ENCODE results near the gene TJAP1.
A peak's percentile ranks its signal among the peaks of the same experiment; 100 is the strongest.

TJAP1 gene

DNA sequence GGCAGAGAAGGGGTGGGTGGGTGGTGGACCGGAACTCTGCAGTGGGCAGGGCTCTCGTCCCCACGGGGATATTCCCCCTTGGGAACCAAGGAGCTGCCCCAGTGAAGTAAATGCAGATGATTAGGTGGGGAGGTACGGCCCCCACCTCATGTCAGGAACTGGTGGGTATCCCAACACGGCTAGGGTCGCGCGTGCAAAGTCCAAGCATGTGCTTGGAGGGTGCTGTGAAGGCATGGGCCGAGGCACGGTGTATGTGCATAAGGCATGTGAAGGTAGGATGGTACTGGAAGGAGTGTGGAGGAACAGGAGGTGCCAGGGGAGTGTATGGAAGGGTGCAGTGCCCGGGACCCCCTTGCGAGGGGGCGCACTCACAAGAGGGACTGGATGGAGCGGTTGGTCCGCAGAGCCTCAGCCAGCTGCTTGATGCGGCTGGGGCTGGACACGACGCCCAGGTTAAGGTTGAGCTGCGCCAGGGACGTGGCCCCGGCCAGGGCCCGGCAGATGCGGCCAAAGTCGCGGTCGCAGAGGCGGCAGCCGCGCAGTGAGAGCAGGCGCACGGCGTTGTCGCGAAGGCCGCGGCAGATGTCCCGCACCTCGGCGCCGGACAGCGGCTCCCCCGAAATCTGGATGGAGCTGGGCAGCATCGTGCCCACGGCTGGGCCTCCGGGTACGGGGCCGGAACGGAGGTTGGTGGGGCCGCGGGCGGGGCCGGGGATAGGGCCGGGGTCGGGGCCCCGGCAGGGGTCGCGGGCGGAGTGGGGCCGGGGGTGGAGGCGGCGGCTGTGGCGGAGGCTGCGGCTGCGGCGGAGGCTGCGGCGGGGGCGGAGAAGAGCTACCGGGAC lies 32.0 kb downstream of the TJAP1 start:
- Histone ChIP-seq H3K27me3 (ENCODE audit: control insufficient read depth, insufficient read depth, low read length, poor library complexity, severe bottlenecking) (peaks cover 32% of the 10 kb centered on the region), H3K9me3 (ENCODE audit: control insufficient read depth, low read length) (no peaks in the 10 kb centered on the region), H3K4me1 (ENCODE audit: control insufficient read depth, insufficient read depth, low read length) (no peaks in the 10 kb centered on the region), H3K27ac (ENCODE audit: insufficient read depth, low read depth, low read length, poor library complexity, severe bottlenecking) (no peak overlapping the region), H3K36me3 (ENCODE audit: control insufficient read depth, insufficient read depth, low read length) (peaks cover 16% of the 10 kb centered on the region), H3K4me3 (ENCODE audit: insufficient read depth, low read depth, low read length) (peak overlapping the region; percentile 56)
- WGBS, 2 experiments = 12% methylated on average over 69 of the region's 69 CpGs

DNA sequence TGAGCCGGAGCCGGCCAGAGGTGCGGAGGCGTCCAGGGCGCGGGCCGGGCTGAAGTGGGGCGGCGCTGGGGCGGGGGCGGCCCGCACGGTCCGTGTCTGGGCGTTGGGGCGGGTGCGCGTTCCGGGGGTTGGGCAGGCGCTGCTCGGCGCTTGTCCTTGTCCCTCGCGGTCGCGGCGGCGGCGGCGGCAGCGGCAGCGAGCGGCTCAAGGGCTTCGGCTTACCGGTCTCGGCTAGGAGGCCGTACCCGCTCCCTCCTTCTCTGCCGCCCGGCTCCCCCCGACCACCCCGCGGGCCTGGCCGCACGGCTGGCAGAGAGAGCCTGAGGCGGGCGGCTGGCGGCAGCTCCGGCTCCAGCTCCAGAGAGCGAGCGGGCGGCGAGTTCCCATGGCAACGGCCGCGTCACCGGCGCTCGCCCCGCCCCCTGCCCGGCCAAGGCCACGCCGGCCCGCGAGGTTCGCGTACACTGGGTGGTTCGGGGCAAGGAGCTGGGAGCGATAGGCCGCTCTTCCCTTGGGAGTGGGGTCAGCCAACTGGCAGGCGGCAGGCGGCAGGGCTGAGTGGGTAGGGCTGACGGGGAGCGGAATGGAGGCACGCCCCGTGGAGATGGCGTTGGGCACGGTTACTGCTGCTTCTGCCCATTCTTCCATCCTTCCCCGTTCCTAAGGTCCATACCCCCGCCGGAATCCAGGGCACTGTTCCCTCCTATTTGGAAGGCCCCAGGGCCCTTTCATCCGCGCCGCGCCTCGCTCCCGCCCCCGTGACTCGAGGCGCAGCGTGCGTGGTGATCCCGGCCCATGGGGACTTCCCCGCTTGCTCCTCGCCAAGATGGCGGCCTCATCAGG lies 32.8 kb downstream of the TJAP1 start, which contains the start of gene LRRC73:
LRRC73 (minus strand) TSS at position 363 of the 843 bp plus-strand sequence. CDS start 561 bp downstream, outside the sequence.
- Histone ChIP-seq H3K27me3 (ENCODE audit: control insufficient read depth, insufficient read depth, low read length, poor library complexity, severe bottlenecking) (peaks cover 32% of the 10 kb centered on the region), H3K4me1 (ENCODE audit: control insufficient read depth, insufficient read depth, low read length) (peaks cover under 1% of the 10 kb centered on the region), H3K4me3 (ENCODE audit: insufficient read depth, low read depth, low read length) (peak within 1 kb of the TSS; percentile 56), H3K36me3 (ENCODE audit: control insufficient read depth, insufficient read depth, low read length) (peaks cover 20% of the 10 kb centered on the region), H3K9me3 (ENCODE audit: control insufficient read depth, low read length) (no peaks in the 10 kb centered on the region), H3K27ac (ENCODE audit: insufficient read depth, low read depth, low read length, poor library complexity, severe bottlenecking) (no peak within 1 kb of the TSS)
- WGBS, 2 experiments = 15% methylated on average over 96 of the region's 96 CpGs

DNA sequence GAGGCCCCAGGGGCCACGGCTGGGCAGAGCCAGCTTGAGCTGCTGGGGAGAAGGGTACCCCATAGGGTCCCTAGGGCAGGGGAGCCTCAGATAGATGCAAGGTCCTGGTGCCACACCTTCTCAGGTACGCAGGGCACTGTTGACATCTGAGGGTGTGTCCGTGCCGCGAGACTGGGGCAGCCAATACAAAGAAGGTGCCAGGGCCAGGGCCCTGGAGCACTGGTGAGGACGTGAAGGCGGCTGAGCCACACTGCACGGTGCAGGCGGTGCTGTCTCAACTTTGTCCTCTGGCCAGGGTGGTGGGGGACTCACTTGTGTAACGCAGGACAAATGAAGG lies 33.4 kb downstream of the TJAP1 start:
- peaks cover 32% of the 10 kb centered on the region for H3K27me3 ChIP-seq (ENCODE audit: control insufficient read depth, insufficient read depth, low read length, poor library complexity, severe bottlenecking)
- 92 to 94% methylated on average over 10 of the region's 10 CpGs for WGBS, 2 experiments
- H3K4me1 ChIP-seq (ENCODE audit: control insufficient read depth, insufficient read depth, low read length) = peaks cover 6% of the 10 kb centered on the region
- H3K36me3 ChIP-seq (ENCODE audit: control insufficient read depth, insufficient read depth, low read length) = peaks cover 20% of the 10 kb centered on the region
- no peak overlapping the region for H3K4me3 ChIP-seq (ENCODE audit: insufficient read depth, low read depth, low read length)
- H3K9me3 ChIP-seq (ENCODE audit: control insufficient read depth, low read length) = no peaks in the 10 kb centered on the region
- H3K27ac ChIP-seq (ENCODE audit: insufficient read depth, low read depth, low read length, poor library complexity, severe bottlenecking) = no peak overlapping the region

DNA sequence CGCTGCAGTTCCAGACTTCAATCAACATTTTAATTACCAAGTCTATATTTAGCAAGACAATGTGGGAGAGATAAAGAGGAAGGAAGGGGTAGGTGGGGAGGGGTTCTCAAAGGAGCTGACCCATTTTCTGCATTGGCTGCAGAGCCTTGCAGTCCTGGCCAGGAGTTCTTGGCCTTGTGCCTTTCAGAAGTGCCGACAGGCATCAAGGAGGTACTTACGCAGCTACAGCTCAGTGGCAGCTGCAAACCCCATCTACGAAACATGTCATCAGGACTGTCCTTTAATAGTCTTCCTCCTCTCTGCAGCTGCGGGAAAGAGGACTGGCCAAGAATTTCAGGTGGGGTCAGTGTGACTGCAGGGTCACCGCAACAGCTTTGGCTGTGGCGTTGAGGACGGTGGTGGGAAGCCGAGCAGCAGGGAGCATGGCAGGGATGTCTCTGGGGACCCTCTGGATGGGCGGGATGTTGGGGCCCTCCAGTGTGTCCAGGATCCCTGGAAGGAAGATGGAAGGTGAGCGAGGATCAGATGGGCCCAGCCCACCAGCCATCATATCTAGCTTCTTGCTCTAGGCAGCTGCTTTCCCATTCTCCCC lies 34.5 kb downstream of the TJAP1 start:
- H3K27me3 ChIP-seq (ENCODE audit: control insufficient read depth, insufficient read depth, low read length, poor library complexity, severe bottlenecking) = peaks cover 32% of the 10 kb centered on the region
- peaks cover 9% of the 10 kb centered on the region for H3K4me1 ChIP-seq (ENCODE audit: control insufficient read depth, insufficient read depth, low read length)
- H3K4me3 ChIP-seq (ENCODE audit: insufficient read depth, low read depth, low read length) = no peak overlapping the region
- H3K27ac ChIP-seq (ENCODE audit: insufficient read depth, low read depth, low read length, poor library complexity, severe bottlenecking) = no peak overlapping the region
- H3K36me3 ChIP-seq (ENCODE audit: control insufficient read depth, insufficient read depth, low read length) = peaks cover 20% of the 10 kb centered on the region
- 95 to 96% methylated on average over 11 of the region's 11 CpGs for WGBS, 2 experiments
- no peaks in the 10 kb centered on the region for H3K9me3 ChIP-seq (ENCODE audit: control insufficient read depth, low read length)

DNA sequence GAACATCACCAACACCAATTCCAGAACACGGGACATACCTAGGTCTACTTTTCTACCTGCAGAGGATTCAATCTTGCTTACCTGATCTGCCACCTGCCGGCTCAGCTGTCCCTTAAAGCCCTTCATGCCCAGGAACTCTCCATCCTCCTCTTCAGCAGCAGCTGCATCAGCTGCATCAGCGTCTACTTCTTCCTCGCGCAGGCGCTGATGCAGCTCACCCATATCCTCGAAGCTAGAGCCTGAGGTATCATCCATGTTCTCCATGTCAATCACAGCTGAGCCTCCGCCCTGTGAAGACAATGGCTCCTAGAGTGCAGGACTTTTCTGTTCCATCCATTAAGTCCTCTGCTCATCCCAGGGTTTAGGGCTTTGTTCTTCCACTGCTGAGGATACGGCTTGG lies 38.4 kb downstream of the TJAP1 start:
- peaks cover 36% of the 10 kb centered on the region for H3K36me3 ChIP-seq (ENCODE audit: control insufficient read depth, insufficient read depth, low read length)
- peak overlapping the region; percentile 99 for H3K4me3 ChIP-seq (ENCODE audit: insufficient read depth, low read depth, low read length)
- H3K27ac ChIP-seq (ENCODE audit: insufficient read depth, low read depth, low read length, poor library complexity, severe bottlenecking) = no peak overlapping the region
- peaks cover 9% of the 10 kb centered on the region for H3K4me1 ChIP-seq (ENCODE audit: control insufficient read depth, insufficient read depth, low read length)
- no peaks in the 10 kb centered on the region for H3K9me3 ChIP-seq (ENCODE audit: control insufficient read depth, low read length)
- WGBS, 2 experiments = 89 to 90% methylated on average over 9 of the region's 9 CpGs
- no peaks in the 10 kb centered on the region for H3K27me3 ChIP-seq (ENCODE audit: control insufficient read depth, insufficient read depth, low read length, poor library complexity, severe bottlenecking)

- Histone ChIP-seq H3K36me3 (ENCODE audit: control insufficient read depth, insufficient read depth, low read length) (peaks cover 41% of the 10 kb centered on the region), H3K9me3 (ENCODE audit: control insufficient read depth, low read length) (no peaks in the 10 kb centered on the region), H3K27ac (ENCODE audit: insufficient read depth, low read depth, low read length, poor library complexity, severe bottlenecking) (peak overlapping the region; percentile 70), H3K27me3 (ENCODE audit: control insufficient read depth, insufficient read depth, low read length, poor library complexity, severe bottlenecking) (no peaks in the 10 kb centered on the region), H3K4me3 (ENCODE audit: insufficient read depth, low read depth, low read length) (peak overlapping the region; percentile 99), H3K4me1 (ENCODE audit: control insufficient read depth, insufficient read depth, low read length) (peaks cover 9% of the 10 kb centered on the region)
- WGBS, 2 experiments = 2 to 4% methylated on average over 10 of the region's 10 CpGs
Measured at GRCh38 chr6:43516367-43516696, 39.0 kb downstream of the TJAP1 start.

- Histone ChIP-seq H3K4me1 (ENCODE audit: control insufficient read depth, insufficient read depth, low read length) (peaks cover 9% of the 10 kb centered on the region), H3K36me3 (ENCODE audit: control insufficient read depth, insufficient read depth, low read length) (peaks cover 47% of the 10 kb centered on the region), H3K27ac (ENCODE audit: insufficient read depth, low read depth, low read length, poor library complexity, severe bottlenecking) (peak within 1 kb of the TSS; percentile 70), H3K4me3 (ENCODE audit: insufficient read depth, low read depth, low read length) (peak within 1 kb of the TSS; percentile 99), H3K9me3 (ENCODE audit: control insufficient read depth, low read length) (no peaks in the 10 kb centered on the region), H3K27me3 (ENCODE audit: control insufficient read depth, insufficient read depth, low read length, poor library complexity, severe bottlenecking) (no peaks in the 10 kb centered on the region)
- 0 to 1% methylated on average over 57 of the region's 57 CpGs for WGBS, 2 experiments
Measured at GRCh38 chr6:43516697-43517504, 39.5 kb downstream of the TJAP1 start, which contains the start of the genes POLR1C and YIPF3. TSS of gene POLR1C (plus strand) at chr6:43517089. CDS start at chr6:43517110, 21 bp downstream. TSS of gene YIPF3 (minus strand) at chr6:43516926. CDS start at chr6:43516807, 119 bp downstream.

GRCh38 chr6:43517505-43518357 lies 40.4 kb downstream of the TJAP1 start:
- no peaks in the 10 kb centered on the region for H3K27me3 ChIP-seq (ENCODE audit: control insufficient read depth, insufficient read depth, low read length, poor library complexity, severe bottlenecking)
- H3K4me3 ChIP-seq (ENCODE audit: insufficient read depth, low read depth, low read length) = peak overlapping the region; percentile 99
- H3K27ac ChIP-seq (ENCODE audit: insufficient read depth, low read depth, low read length, poor library complexity, severe bottlenecking) = no peak overlapping the region
- WGBS, 2 experiments = 11% methylated on average over 10 of the region's 10 CpGs
- H3K9me3 ChIP-seq (ENCODE audit: control insufficient read depth, low read length) = no peaks in the 10 kb centered on the region
- peaks cover 51% of the 10 kb centered on the region for H3K36me3 ChIP-seq (ENCODE audit: control insufficient read depth, insufficient read depth, low read length)
- peaks cover 9% of the 10 kb centered on the region for H3K4me1 ChIP-seq (ENCODE audit: control insufficient read depth, insufficient read depth, low read length)

GRCh38 chr6:43520097-43520496 lies 42.7 kb downstream of the TJAP1 start:
- Histone ChIP-seq H3K9me3 (ENCODE audit: control insufficient read depth, low read length) (no peaks in the 10 kb centered on the region), H3K27ac (ENCODE audit: insufficient read depth, low read depth, low read length, poor library complexity, severe bottlenecking) (no peak overlapping the region), H3K27me3 (ENCODE audit: control insufficient read depth, insufficient read depth, low read length, poor library complexity, severe bottlenecking) (no peaks in the 10 kb centered on the region), H3K4me1 (ENCODE audit: control insufficient read depth, insufficient read depth, low read length) (peaks cover 9% of the 10 kb centered on the region), H3K4me3 (ENCODE audit: insufficient read depth, low read depth, low read length) (no peak overlapping the region), H3K36me3 (ENCODE audit: control insufficient read depth, insufficient read depth, low read length) (peaks cover 52% of the 10 kb centered on the region)
- 96 to 97% methylated on average over 8 of the region's 8 CpGs for WGBS, 2 experiments
